Ovary (tissue), 3 donors: ENCODE data around the gene SERPINA1.

Source experiments
- POLR2A ChIP-seq: fragments of 450-650 bp; IDR thresholded peaks from one replicate; pipeline ENCODE4 v1.6.1; 2017; ENCODE audit warnings: antibody characterized with exemption, mild to moderate bottlenecking, moderate library complexity
- TF ChIP-seq, protein P1 (sequence below), 3 donors: fragments of 450-650 bp in 2 of 3; fragments of 200-600 bp in 1 of 3; IDR thresholded peaks; one replicate each; pipeline versions ENCODE4 v1.5.1 to v1.8.0; 2016 to 2022; ENCODE audit warnings: antibody characterized with exemption in 3 of 3, mild to moderate bottlenecking in 1 of 3
- donor health status: DM: no; HTN: no; CAD: no.

DNA sequence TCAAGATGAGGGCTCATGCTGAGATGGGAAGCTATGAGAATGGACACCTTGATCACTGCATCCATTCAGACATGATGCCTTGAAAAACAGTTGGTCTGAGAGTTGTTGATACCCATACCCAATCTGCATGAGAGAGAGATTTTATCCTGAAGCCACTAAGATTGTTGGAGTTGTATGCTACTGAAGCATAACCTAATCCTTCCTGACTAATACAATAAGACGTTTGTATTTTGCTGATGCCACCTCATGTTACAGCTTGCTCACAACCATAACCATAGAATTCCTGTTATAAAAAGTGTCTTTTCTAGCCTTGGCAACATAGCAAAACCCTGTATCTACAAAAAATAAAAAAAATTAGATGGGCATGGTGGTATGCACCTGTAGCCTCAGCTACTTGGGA lies 12.7 kb upstream of the SERPINA1 start:
- TF ChIP-seq, protein P1, sequence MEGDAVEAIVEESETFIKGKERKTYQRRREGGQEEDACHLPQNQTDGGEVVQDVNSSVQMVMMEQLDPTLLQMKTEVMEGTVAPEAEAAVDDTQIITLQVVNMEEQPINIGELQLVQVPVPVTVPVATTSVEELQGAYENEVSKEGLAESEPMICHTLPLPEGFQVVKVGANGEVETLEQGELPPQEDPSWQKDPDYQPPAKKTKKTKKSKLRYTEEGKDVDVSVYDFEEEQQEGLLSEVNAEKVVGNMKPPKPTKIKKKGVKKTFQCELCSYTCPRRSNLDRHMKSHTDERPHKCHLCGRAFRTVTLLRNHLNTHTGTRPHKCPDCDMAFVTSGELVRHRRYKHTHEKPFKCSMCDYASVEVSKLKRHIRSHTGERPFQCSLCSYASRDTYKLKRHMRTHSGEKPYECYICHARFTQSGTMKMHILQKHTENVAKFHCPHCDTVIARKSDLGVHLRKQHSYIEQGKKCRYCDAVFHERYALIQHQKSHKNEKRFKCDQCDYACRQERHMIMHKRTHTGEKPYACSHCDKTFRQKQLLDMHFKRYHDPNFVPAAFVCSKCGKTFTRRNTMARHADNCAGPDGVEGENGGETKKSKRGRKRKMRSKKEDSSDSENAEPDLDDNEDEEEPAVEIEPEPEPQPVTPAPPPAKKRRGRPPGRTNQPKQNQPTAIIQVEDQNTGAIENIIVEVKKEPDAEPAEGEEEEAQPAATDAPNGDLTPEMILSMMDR (IDR thresholded peaks at IDR 0.05), result no peak
- TF ChIP-seq POLR2A, result no peak
